Activated naive CD8-positive, alpha-beta T cell (primary cell): ENCODE results near the gene KLF16.

Source experiments
- H3K27ac Mint-ChIP-seq: one replicate; pipeline ENCODE4 v1.8.0; 2021; ENCODE audit warnings: mixed read lengths
- H3K27me3 Mint-ChIP-seq: one replicate; pipeline ENCODE4 v1.8.0; 2021; ENCODE audit warnings: mixed read lengths
- H3K36me3 Mint-ChIP-seq: one replicate; pipeline ENCODE4 v1.8.0; 2021; ENCODE audit warnings: mixed read lengths
- H3K4me1 Mint-ChIP-seq: one replicate; pipeline ENCODE4 v1.8.0; 2021; ENCODE audit warnings: low read depth, mixed read lengths
- H3K4me3 Mint-ChIP-seq: one replicate; pipeline ENCODE4 v1.8.0; 2021; ENCODE audit warnings: mild to moderate bottlenecking, mixed read lengths
- H3K9me3 Mint-ChIP-seq: one replicate; pipeline ENCODE4 v1.8.0; 2021; ENCODE audit warnings: low read depth, mixed read lengths

The KLF16 gene

GRCh38 chr19:1823020-1823419, 40.4 kb downstream of the KLF16 start:
- Mint-ChIP-seq H3K36me3 (no peaks in the 10 kb centered on the region), H3K4me1 (peaks cover 1% of the 10 kb centered on the region), H3K4me3 (no peak overlapping the region), H3K9me3 (no peaks in the 10 kb centered on the region), H3K27ac (no peak overlapping the region), H3K27me3 (no peaks in the 10 kb centered on the region)

GRCh38 chr19:1822210-1822609, 41.2 kb downstream of the KLF16 start:
- H3K4me3 Mint-ChIP-seq = no peak overlapping the region
- H3K27ac Mint-ChIP-seq = peak overlapping the region; percentile 22
- H3K9me3 Mint-ChIP-seq = no peaks in the 10 kb centered on the region
- peaks cover 1% of the 10 kb centered on the region for H3K4me1 Mint-ChIP-seq
- no peaks in the 10 kb centered on the region for H3K27me3 Mint-ChIP-seq
- no peaks in the 10 kb centered on the region for H3K36me3 Mint-ChIP-seq

- no peak overlapping the region for H3K4me3 Mint-ChIP-seq
- H3K27me3 Mint-ChIP-seq = no peaks in the 10 kb centered on the region
- no peak overlapping the region for H3K27ac Mint-ChIP-seq
- H3K4me1 Mint-ChIP-seq = no peaks in the 10 kb centered on the region
- no peaks in the 10 kb centered on the region for H3K9me3 Mint-ChIP-seq
- H3K36me3 Mint-ChIP-seq = no peaks in the 10 kb centered on the region
Measured at GRCh38 chr19:1819341-1820255, 43.8 kb downstream of the KLF16 start.

- H3K27ac Mint-ChIP-seq = no peak overlapping the region
- no peaks in the 10 kb centered on the region for H3K36me3 Mint-ChIP-seq
- H3K27me3 Mint-ChIP-seq = no peaks in the 10 kb centered on the region
- H3K9me3 Mint-ChIP-seq = no peaks in the 10 kb centered on the region
- no peak overlapping the region for H3K4me3 Mint-ChIP-seq
- H3K4me1 Mint-ChIP-seq = no peaks in the 10 kb centered on the region
Measured at GRCh38 chr19:1818549-1819195, 44.7 kb downstream of the KLF16 start.

GRCh38 chr19:1817553-1818179, 45.7 kb downstream of the KLF16 start:
- Mint-ChIP-seq H3K9me3 (no peaks in the 10 kb centered on the region), H3K27ac (no peak overlapping the region), H3K4me3 (no peak overlapping the region), H3K36me3 (no peaks in the 10 kb centered on the region), H3K27me3 (no peaks in the 10 kb centered on the region), H3K4me1 (peaks cover 5% of the 10 kb centered on the region)

- Mint-ChIP-seq H3K36me3 (no peaks in the 10 kb centered on the region), H3K27me3 (no peaks in the 10 kb centered on the region), H3K27ac (no peak overlapping the region), H3K4me3 (no peak overlapping the region), H3K4me1 (peaks cover 8% of the 10 kb centered on the region), H3K9me3 (no peaks in the 10 kb centered on the region)
Measured at GRCh38 chr19:1816530-1817298, 46.7 kb downstream of the KLF16 start.

GRCh38 chr19:1815605-1816529, 47.5 kb downstream of the KLF16 start:
- Mint-ChIP-seq H3K9me3 (no peaks in the 10 kb centered on the region), H3K4me1 (peaks cover 12% of the 10 kb centered on the region), H3K27ac (no peak overlapping the region)

GRCh38 chr19:1814833-1815604, 48.4 kb downstream of the KLF16 start:
- no peak overlapping the region for H3K27ac Mint-ChIP-seq
- no peaks in the 10 kb centered on the region for H3K36me3 Mint-ChIP-seq
- peaks cover 14% of the 10 kb centered on the region for H3K4me1 Mint-ChIP-seq
- H3K4me3 Mint-ChIP-seq = no peak overlapping the region
- no peaks in the 10 kb centered on the region for H3K27me3 Mint-ChIP-seq
- H3K9me3 Mint-ChIP-seq = no peaks in the 10 kb centered on the region

More at GRCh38 chr19:1815605-1816529, 47.5 kb downstream of the KLF16 start:
- Mint-ChIP-seq H3K4me3 (no peak overlapping the region), H3K27me3 (no peaks in the 10 kb centered on the region), H3K36me3 (no peaks in the 10 kb centered on the region)

GRCh38 chr19:1814391-1814790, 49.0 kb downstream of the KLF16 start:
- peaks cover 14% of the 10 kb centered on the region for H3K4me1 Mint-ChIP-seq
- no peak overlapping the region for H3K4me3 Mint-ChIP-seq
- H3K27me3 Mint-ChIP-seq = no peaks in the 10 kb centered on the region
- H3K9me3 Mint-ChIP-seq = no peaks in the 10 kb centered on the region
- no peak overlapping the region for H3K27ac Mint-ChIP-seq
- H3K36me3 Mint-ChIP-seq = no peaks in the 10 kb centered on the region

- peaks cover 14% of the 10 kb centered on the region for H3K4me1 Mint-ChIP-seq
- no peaks in the 10 kb centered on the region for H3K36me3 Mint-ChIP-seq
- H3K27me3 Mint-ChIP-seq = no peaks in the 10 kb centered on the region
- H3K27ac Mint-ChIP-seq = peak overlapping the region; percentile 70
- H3K9me3 Mint-ChIP-seq = no peaks in the 10 kb centered on the region
- H3K4me3 Mint-ChIP-seq = peak overlapping the region; percentile 90
Measured at GRCh38 chr19:1813192-1814182, 49.9 kb downstream of the KLF16 start.

GRCh38 chr19:1812426-1813191, 50.8 kb downstream of the KLF16 start:
- Mint-ChIP-seq H3K9me3 (no peaks in the 10 kb centered on the region), H3K4me1 (peaks cover 14% of the 10 kb centered on the region), H3K27ac (peak overlapping the region; percentile 70), H3K27me3 (no peaks in the 10 kb centered on the region), H3K4me3 (peak overlapping the region; percentile 90), H3K36me3 (no peaks in the 10 kb centered on the region)

GRCh38 chr19:1811942-1812425, 51.4 kb downstream of the KLF16 start, which contains the start of gene ATP8B3:
ATP8B3 (minus strand) TSS chr19:1812276; CDS start chr19:1811736, 540 bp downstream.
- Mint-ChIP-seq H3K4me3 (peak within 1 kb of the TSS; percentile 90), H3K9me3 (no peaks in the 10 kb centered on the region), H3K27ac (peak within 1 kb of the TSS; percentile 70), H3K4me1 (peaks cover 14% of the 10 kb centered on the region), H3K27me3 (no peaks in the 10 kb centered on the region), H3K36me3 (no peaks in the 10 kb centered on the region)
